ENCODE measurements around the gene ARHGEF19.

GRCh38 chr1:16258591-16259135 lies 46.2 kb upstream of the ARHGEF19 start:
- TF ChIP-seq POLR2A (IDR thresholded peaks at IDR 0.05) (no peak), CTCF (IDR thresholded peaks at IDR 0.05) (no peak)

Data from heart left ventricle (tissue), 13 donors.